WTC11 (cell line): ENCODE measurements around the gene KRABD2.

Source experiments
- CBFB ChIP-seq: sonication (generic); formaldehyde crosslinking; IDR thresholded peaks from 2 replicates; pipeline ENCODE4 v1.8.1; 2022; ENCODE audit warnings: mild to moderate bottlenecking, low read depth, missing genetic modification reagents
- CREB1 ChIP-seq: sonication (generic); formaldehyde crosslinking; IDR thresholded peaks from 2 replicates; pipeline ENCODE4 v1.8.0; 2023; ENCODE audit warnings: mild to moderate bottlenecking, missing genetic modification reagents
- E2F4 ChIP-seq: sonication (generic); formaldehyde crosslinking; IDR thresholded peaks from 2 replicates; pipeline ENCODE4 v1.8.1; 2022; ENCODE audit warnings: low read depth, mild to moderate bottlenecking, moderate library complexity, missing genetic modification reagents, borderline replicate concordance
- ELF4 ChIP-seq: sonication (generic); formaldehyde crosslinking; IDR thresholded peaks from 2 replicates; pipeline ENCODE4 v1.8.1; 2022; ENCODE audit warnings: low read depth, mild to moderate bottlenecking, moderate library complexity, missing genetic modification reagents
- MYBL2 ChIP-seq: sonication (generic); formaldehyde crosslinking; IDR thresholded peaks from 2 replicates; pipeline ENCODE4 v1.8.1; 2023; ENCODE audit warnings: mild to moderate bottlenecking, moderate library complexity, missing genetic modification reagents
- SMAD3 ChIP-seq: sonication (generic); formaldehyde crosslinking; IDR thresholded peaks from 2 replicates; pipeline ENCODE4 v1.8.0; 2022; ENCODE audit warnings: missing genetic modification reagents, mild to moderate bottlenecking, borderline replicate concordance
- SP1 ChIP-seq: sonication (generic); formaldehyde crosslinking; conservative IDR thresholded peaks from 2 replicates; pipeline ENCODE4 v1.8.1; 2022; ENCODE audit warnings: missing genetic modification reagents
- USF1 ChIP-seq: sonication (generic); formaldehyde crosslinking; IDR thresholded peaks from 2 replicates; pipeline ENCODE4 v1.8.0; 2022; ENCODE audit warnings: mild to moderate bottlenecking, missing genetic modification reagents
- ZNF263 ChIP-seq: sonication (generic); formaldehyde crosslinking; IDR thresholded peaks from 2 replicates; pipeline ENCODE4 v1.8.1; 2022; ENCODE audit warnings: low read depth, mild to moderate bottlenecking, moderate library complexity, missing genetic modification reagents
- ZNF532 ChIP-seq: fragments of 250-450 bp; sonication (Bioruptor Pico); IDR thresholded peaks from 2 replicates; pipeline ENCODE4 v1.9.0; 2021; ENCODE audit warnings: mild to moderate bottlenecking, borderline replicate concordance
- TF ChIP-seq, protein P1 (sequence below): fragments of 200-600 bp; IDR thresholded peaks from 2 replicates; pipeline ENCODE4 v1.8.0; 2022; ENCODE audit warnings: antibody characterized with exemption
- TF ChIP-seq, protein P2 (sequence below): sonication (generic); formaldehyde crosslinking; IDR thresholded peaks from 2 replicates; pipeline ENCODE4 v1.8.0; 2023; ENCODE audit warnings: missing genetic modification reagents
- TF ChIP-seq, protein P3 (sequence below): fragments of 250-450 bp; sonication (Bioruptor Pico); IDR thresholded peaks from 2 replicates; pipeline ENCODE4 v1.8.0; 2021; ENCODE audit warnings: mild to moderate bottlenecking

- TF ChIP-seq E2F4 (CRISPR knock-in tag) (no peak), SMAD3 (CRISPR knock-in tag) (no peak), CBFB (CRISPR knock-in tag) (no peak), ELF4 (CRISPR knock-in tag) (no peak), CREB1 (CRISPR knock-in tag) (no peak), MYBL2 (no peak), USF1 (CRISPR knock-in tag) (no peak), ZNF263 (no peak), SP1 (CRISPR knock-in tag) (no peak), ZNF532 (no peak)
- TF ChIP-seq, protein P1, sequence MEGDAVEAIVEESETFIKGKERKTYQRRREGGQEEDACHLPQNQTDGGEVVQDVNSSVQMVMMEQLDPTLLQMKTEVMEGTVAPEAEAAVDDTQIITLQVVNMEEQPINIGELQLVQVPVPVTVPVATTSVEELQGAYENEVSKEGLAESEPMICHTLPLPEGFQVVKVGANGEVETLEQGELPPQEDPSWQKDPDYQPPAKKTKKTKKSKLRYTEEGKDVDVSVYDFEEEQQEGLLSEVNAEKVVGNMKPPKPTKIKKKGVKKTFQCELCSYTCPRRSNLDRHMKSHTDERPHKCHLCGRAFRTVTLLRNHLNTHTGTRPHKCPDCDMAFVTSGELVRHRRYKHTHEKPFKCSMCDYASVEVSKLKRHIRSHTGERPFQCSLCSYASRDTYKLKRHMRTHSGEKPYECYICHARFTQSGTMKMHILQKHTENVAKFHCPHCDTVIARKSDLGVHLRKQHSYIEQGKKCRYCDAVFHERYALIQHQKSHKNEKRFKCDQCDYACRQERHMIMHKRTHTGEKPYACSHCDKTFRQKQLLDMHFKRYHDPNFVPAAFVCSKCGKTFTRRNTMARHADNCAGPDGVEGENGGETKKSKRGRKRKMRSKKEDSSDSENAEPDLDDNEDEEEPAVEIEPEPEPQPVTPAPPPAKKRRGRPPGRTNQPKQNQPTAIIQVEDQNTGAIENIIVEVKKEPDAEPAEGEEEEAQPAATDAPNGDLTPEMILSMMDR = no peak
- TF ChIP-seq, protein P2, sequence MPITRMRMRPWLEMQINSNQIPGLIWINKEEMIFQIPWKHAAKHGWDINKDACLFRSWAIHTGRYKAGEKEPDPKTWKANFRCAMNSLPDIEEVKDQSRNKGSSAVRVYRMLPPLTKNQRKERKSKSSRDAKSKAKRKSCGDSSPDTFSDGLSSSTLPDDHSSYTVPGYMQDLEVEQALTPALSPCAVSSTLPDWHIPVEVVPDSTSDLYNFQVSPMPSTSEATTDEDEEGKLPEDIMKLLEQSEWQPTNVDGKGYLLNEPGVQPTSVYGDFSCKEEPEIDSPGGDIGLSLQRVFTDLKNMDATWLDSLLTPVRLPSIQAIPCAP (CRISPR knock-in tag) = no peak
- TF ChIP-seq, protein P3, sequence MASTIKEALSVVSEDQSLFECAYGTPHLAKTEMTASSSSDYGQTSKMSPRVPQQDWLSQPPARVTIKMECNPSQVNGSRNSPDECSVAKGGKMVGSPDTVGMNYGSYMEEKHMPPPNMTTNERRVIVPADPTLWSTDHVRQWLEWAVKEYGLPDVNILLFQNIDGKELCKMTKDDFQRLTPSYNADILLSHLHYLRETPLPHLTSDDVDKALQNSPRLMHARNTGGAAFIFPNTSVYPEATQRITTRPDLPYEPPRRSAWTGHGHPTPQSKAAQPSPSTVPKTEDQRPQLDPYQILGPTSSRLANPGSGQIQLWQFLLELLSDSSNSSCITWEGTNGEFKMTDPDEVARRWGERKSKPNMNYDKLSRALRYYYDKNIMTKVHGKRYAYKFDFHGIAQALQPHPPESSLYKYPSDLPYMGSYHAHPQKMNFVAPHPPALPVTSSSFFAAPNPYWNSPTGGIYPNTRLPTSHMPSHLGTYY (CRISPR knock-in tag) = no peak
These were observed 35.0 kb downstream of the KRABD2 start for GRCh38 chr17:8341456-8341855.
